Esophagus squamous epithelium (tissue), 4 donors: ENCODE data around the gene ZNF263.

Source experiments
- CTCF ChIP-seq, 6 experiments: fragments of 450-650 bp in 4 of 6; fragments of 200-600 bp in 2 of 6; sonication (generic) in 2 of 6; IDR thresholded peaks; one replicate each; pipeline ENCODE4 v1.5.1; 2016 to 2019; ENCODE audit warnings: antibody characterized with exemption in 6 of 6, mild to moderate bottlenecking in 4 of 6, moderate library complexity in 4 of 6
- POLR2A ChIP-seq, 4 donors: fragments of 450-650 bp; IDR thresholded peaks; one replicate each; pipeline ENCODE4 v1.6.1; 2017; ENCODE audit warnings: antibody characterized with exemption in 4 of 4, mild to moderate bottlenecking in 4 of 4, moderate library complexity in 3 of 4

- TF ChIP-seq POLR2A (IDR thresholded peaks at IDR 0.05) = no peak
- no peak for TF ChIP-seq CTCF (IDR thresholded peaks at IDR 0.05)
These were observed 26.3 kb upstream of the ZNF263 start for GRCh38 chr16:3256866-3257465.
